GM12865 (cell line): ENCODE data around the gene LTB4R.
A peak's percentile ranks its signal among the peaks of the same experiment; 100 is the strongest.

Experiments
- DNase-seq: peaks from one replicate; pipeline ENCODE4 v3.0.0; 2010; ENCODE audit warnings: low read depth
- H3K4me3 ChIP-seq: 2 replicates; pipeline ENCODE4 v1.5.1; 2011; ENCODE audit warnings: mild to moderate bottlenecking, low read depth, low read length, control low read depth
- CTCF ChIP-seq: IDR thresholded peaks from 2 replicates; pipeline ENCODE4 v1.5.1; 2011; ENCODE audit warnings: low read length, control low read depth, low read depth, inconsistent platforms; ENCODE audit not compliant: insufficient read depth; ENCODE audit errors: missing control alignments

The LTB4R gene

GRCh38 chr14:24300326-24300980, 10.8 kb upstream of the LTB4R start:
- TF ChIP-seq CTCF: no peak
- no peak for DNase-seq
- H3K4me3 ChIP-seq: peak overlapping the region; percentile 72

- no peak for TF ChIP-seq CTCF
- H3K4me3 ChIP-seq: no peak overlapping the region
- DNase-seq: no peak
Observed at GRCh38 chr14:24304019-24304387, 7.3 kb upstream of the LTB4R start.

DNA sequence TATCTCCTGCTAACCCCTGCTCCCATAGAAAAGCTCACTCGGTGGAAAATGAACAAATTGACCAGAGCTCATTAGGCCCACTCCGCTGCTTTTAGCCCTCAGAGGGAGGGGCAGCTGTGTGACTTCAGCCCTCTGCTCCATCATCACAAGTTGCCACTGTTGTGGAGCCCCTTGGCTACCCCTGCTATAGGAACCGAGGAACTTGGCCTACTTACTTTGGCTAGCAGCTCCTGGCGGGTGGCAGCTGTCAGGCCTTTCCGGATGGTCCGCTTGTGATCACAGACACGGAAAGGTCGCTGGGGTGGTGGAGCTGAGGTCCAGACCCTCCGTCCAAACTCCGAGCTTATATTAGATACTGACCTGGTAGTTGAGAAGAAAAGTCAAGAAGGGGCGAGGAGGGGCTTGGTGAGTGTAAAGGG, 4.1 kb upstream of the LTB4R start:
- TF ChIP-seq CTCF: no peak
- no peak for DNase-seq
- no peak overlapping the region for H3K4me3 ChIP-seq

GRCh38 chr14:24307575-24308341, 3.5 kb upstream of the LTB4R start, which contains the start of gene CIDEB:
TSS of gene CIDEB (minus strand) at chr14:24307977. CDS start at chr14:24307858, 119 bp downstream.
- TF ChIP-seq CTCF: peak; percentile 91
- no peak within 1 kb of the TSS for H3K4me3 ChIP-seq
- DNase-seq: peak; percentile 76

- TF ChIP-seq CTCF: no peak
- no peak for DNase-seq
- no peak overlapping the region for H3K4me3 ChIP-seq
Observed at GRCh38 chr14:24308342-24309124, 2.8 kb upstream of the LTB4R start.

DNA sequence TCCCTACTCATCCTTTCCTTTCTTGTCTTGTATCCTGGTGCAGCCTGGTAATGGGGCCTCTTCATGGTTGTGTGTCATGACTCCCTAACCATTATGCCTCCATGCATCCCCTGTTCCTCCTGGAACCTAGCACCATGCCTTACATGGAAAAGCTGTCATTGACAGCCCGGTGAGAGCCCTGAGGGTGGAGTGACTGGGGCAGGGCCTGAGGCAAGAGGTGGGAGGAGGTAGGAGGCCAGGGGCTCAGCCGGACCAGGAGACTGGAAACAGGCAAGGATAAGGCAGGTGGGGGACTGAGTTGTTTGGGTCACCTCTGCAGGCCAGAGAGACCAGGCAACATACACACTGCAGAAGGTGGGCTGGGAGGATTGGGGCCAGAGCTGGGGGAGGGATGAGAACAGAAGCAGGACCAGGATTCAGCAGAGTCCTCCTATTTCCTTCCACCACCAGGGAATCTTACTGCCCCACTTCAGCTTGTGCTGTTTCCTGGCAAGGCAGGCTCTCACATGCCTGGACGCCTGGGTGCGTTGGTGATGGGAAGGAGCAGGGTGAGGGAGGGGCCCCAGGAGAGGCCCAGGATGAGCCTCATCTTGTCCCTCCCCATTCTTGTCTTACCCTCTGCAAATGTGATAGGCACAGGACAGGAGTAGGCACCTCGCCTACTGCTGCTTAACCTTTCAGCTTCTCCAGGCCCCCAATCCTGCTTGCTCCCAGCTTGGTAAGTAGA, 1.6 kb upstream of the LTB4R start, which contains the start of gene LTB4R2:
LTB4R2 (plus strand) TSS at position 603 of the 727 bp plus-strand sequence. CDS start 525 bp downstream, outside the sequence.
- TF ChIP-seq CTCF: no peak
- peak within 1 kb of the TSS; percentile 60 for H3K4me3 ChIP-seq
- DNase-seq: no peak
